ENCODE data around the gene IFT172.

DNA sequence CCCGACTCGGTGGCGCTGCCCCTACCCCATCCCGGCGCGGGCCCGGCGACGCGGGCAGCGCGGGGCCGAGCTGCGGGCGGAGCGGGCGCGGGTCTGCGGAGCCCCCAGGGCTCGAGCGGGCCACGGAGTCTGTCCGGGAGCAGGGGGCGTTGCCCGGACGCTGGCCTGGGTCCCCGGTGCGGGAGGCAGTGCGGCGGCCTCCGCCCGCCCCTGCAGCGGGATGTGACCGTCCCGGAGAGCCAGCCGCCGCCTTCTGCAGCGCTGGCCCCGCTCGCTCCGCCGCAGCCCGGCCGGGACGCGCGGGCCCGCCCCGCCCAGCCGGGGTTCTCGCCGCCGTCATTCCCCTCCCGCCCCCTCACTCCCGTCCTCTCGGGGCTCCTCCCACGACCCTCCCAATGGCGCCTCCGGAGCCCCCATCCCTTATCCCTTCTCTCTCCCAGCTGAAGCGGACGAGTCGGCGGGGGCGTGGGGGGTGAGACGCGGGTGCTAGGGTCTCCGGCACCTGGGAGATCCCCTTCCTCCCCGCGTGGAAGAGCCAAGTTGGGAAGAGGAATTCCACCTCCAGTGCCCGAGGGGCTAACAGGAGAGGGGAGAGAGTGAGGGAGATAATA lies 5.5 kb upstream of the IFT172 start, which contains the start of gene FNDC4:
- TF ChIP-seq EZH2 (IDR thresholded peaks at IDR 0.05; ENCODE audit: borderline replicate concordance, low read depth, low read length, severe bottlenecking) (no peak), CTCF (IDR thresholded peaks at IDR 0.05; ENCODE audit: borderline replicate concordance, extremely low read depth, low read length, poor library complexity, severe bottlenecking) (no peak)

All from DND-41 (cell line).